Activated CD4-positive, alpha-beta T cell treated with anti-CD3 and anti-CD28 coated beads, Interleukin-10, Interleukin-2, amounts not matched to agents 100 ng/mL and 50 ng/mL, durations not matched to agents 16 hours and 8 hours (primary cell): Measurements from ENCODE around the gene INPP4B.
A peak's percentile ranks its signal among the peaks of the same experiment; 100 is the strongest.

Experiments used
- DNase-seq: peaks from one replicate; pipeline ENCODE4 v3.0.0-alpha.2; 2020

Gene INPP4B

GRCh38 chr4:142846108-142846728, at the start of gene INPP4B:
TSS of gene INPP4B (minus strand) at chr4:142846301.
- DNase-seq, result peak; percentile 65

GRCh38 chr4:142893012-142893411, 46.9 kb upstream of the INPP4B start:
- no peak for DNase-seq

- DNase-seq, result no peak
These were observed 40.5 kb upstream of the INPP4B start for GRCh38 chr4:142886566-142886965.

- peak; percentile 9 for DNase-seq
These were observed 37.1 kb upstream of the INPP4B start for GRCh38 chr4:142883040-142883832.

- no peak for DNase-seq
These were observed 36.1 kb upstream of the INPP4B start for GRCh38 chr4:142882159-142882558.

- no peak for DNase-seq
These were observed 35.2 kb upstream of the INPP4B start for GRCh38 chr4:142881331-142881730.

GRCh38 chr4:142875117-142875516, 29.0 kb upstream of the INPP4B start:
- DNase-seq, result no peak

GRCh38 chr4:142874684-142875083, 28.6 kb upstream of the INPP4B start:
- DNase-seq, result no peak

GRCh38 chr4:142866685-142867084, 20.6 kb upstream of the INPP4B start:
- no peak for DNase-seq

- no peak for DNase-seq
These were observed 15.2 kb upstream of the INPP4B start for GRCh38 chr4:142861351-142861750.

GRCh38 chr4:142858965-142859364, 12.9 kb upstream of the INPP4B start:
- no peak for DNase-seq

GRCh38 chr4:142858446-142858845, 12.3 kb upstream of the INPP4B start:
- no peak for DNase-seq

GRCh38 chr4:142856576-142856975, 10.5 kb upstream of the INPP4B start:
- DNase-seq, result no peak

- DNase-seq, result no peak
These were observed 4.4 kb upstream of the INPP4B start for GRCh38 chr4:142850478-142850877.

GRCh38 chr4:142846729-142847596, 862 bp upstream of the INPP4B start:
- DNase-seq, result peak; percentile 77

- no peak for DNase-seq
These were observed 601 bp downstream of the INPP4B start for GRCh38 chr4:142845293-142846107.

- DNase-seq, result no peak
These were observed 1.3 kb downstream of the INPP4B start for GRCh38 chr4:142844782-142845181.

GRCh38 chr4:142840516-142841123, 5.5 kb downstream of the INPP4B start:
- peak; percentile 34 for DNase-seq

GRCh38 chr4:142838778-142839177, 7.3 kb downstream of the INPP4B start:
- DNase-seq, result no peak

GRCh38 chr4:142832022-142832421, 14.1 kb downstream of the INPP4B start:
- DNase-seq, result no peak

GRCh38 chr4:142826503-142827241, 19.4 kb downstream of the INPP4B start:
- no peak for DNase-seq
